Astrocyte (in vitro differentiated cells and primary cell): ENCODE data around the gene GTF2IRD1. TPM values are rescaled to one million over a fixed set of nuclear protein-coding genes. Genes with fewer than 3 reads are reported as not detected.
"Not testable (repeated sequence)": the region's sequence is repeated elsewhere in the genome, so short reads cannot be mapped to it uniquely, and the experiment has no call there.

ENCODE experiments used
- DNase-seq: peaks from one replicate; pipeline ENCODE4 v3.0.0-alpha.2; 2010; ENCODE audit warnings: low read depth
- FAIRE-seq: peaks from 2 replicates; lab custom pipeline; 2011; peaks lifted over from hg19 to GRCh38; lab: Jason Lieb, UNC
- H2AFZ ChIP-seq: 2 replicates; pipeline ENCODE4 v1.6.0; 2012; ENCODE audit warnings: low read depth, low read length, inconsistent platforms
- H3K27ac ChIP-seq: 2 replicates; pipeline ENCODE4 v1.5.1; 2011; ENCODE audit warnings: low read depth, low read length, inconsistent platforms
- H3K27me3 ChIP-seq: 2 replicates; pipeline ENCODE4 v1.6.0; 2011; ENCODE audit warnings: low read length, inconsistent platforms; ENCODE audit not compliant: insufficient read depth
- H3K36me3 ChIP-seq: 2 replicates; pipeline ENCODE4 v1.5.1; 2011; ENCODE audit warnings: low read length, inconsistent platforms; ENCODE audit not compliant: insufficient read depth
- H3K4me1 ChIP-seq: 2 replicates; pipeline ENCODE4 v1.5.1; 2011; ENCODE audit warnings: low read length, inconsistent platforms; ENCODE audit not compliant: insufficient read depth
- H3K4me2 ChIP-seq: 2 replicates; pipeline ENCODE4 v1.6.0; 2012; ENCODE audit warnings: low read length, inconsistent platforms
- H3K4me3 ChIP-seq: 2 replicates; pipeline ENCODE4 v1.5.1; 2011; ENCODE audit warnings: low read depth, mild to moderate bottlenecking, low read length, inconsistent platforms; ENCODE audit not compliant: insufficient read depth
- H3K79me2 ChIP-seq: 2 replicates; pipeline ENCODE4 v1.6.0; 2012; ENCODE audit warnings: mild to moderate bottlenecking, low read length, inconsistent platforms; ENCODE audit not compliant: insufficient read depth
- H3K9ac ChIP-seq: 2 replicates; pipeline ENCODE4 v1.6.0; 2012; ENCODE audit warnings: mild to moderate bottlenecking, low read length, inconsistent platforms
- H3K9me3 ChIP-seq: 2 replicates; pipeline ENCODE4 v1.5.1; 2012; ENCODE audit warnings: low read depth, mild to moderate bottlenecking, low read length, inconsistent platforms; ENCODE audit not compliant: insufficient read depth
- H4K20me1 ChIP-seq: 2 replicates; pipeline ENCODE4 v1.6.0; 2012; ENCODE audit warnings: low read length, inconsistent platforms; ENCODE audit not compliant: insufficient read depth
- H3K27ac Mint-ChIP-seq: one replicate; pipeline ENCODE4 v1.8.0; 2021; ENCODE audit warnings: mild to moderate bottlenecking, mixed read lengths; ENCODE audit not compliant: unreplicated experiment
- H3K27me3 Mint-ChIP-seq: one replicate; pipeline ENCODE4 v1.8.0; 2021; ENCODE audit warnings: low read depth, mixed read lengths; ENCODE audit not compliant: unreplicated experiment
- H3K36me3 Mint-ChIP-seq: one replicate; pipeline ENCODE4 v1.8.0; 2021; ENCODE audit warnings: low read depth, mixed read lengths; ENCODE audit not compliant: unreplicated experiment
- H3K4me1 Mint-ChIP-seq: one replicate; pipeline ENCODE4 v1.8.0; 2021; ENCODE audit warnings: low read depth, mixed read lengths; ENCODE audit not compliant: unreplicated experiment
- H3K4me3 Mint-ChIP-seq: one replicate; pipeline ENCODE4 v1.8.0; 2021; ENCODE audit warnings: mild to moderate bottlenecking, moderate library complexity, mixed read lengths; ENCODE audit not compliant: unreplicated experiment
- H3K9me3 Mint-ChIP-seq: one replicate; pipeline ENCODE4 v1.8.0; 2021; ENCODE audit warnings: mild to moderate bottlenecking, mixed read lengths; ENCODE audit not compliant: unreplicated experiment
- EZH2 ChIP-seq: IDR thresholded peaks from 2 replicates; pipeline ENCODE4 v1.6.1; 2012; ENCODE audit warnings: mild to moderate bottlenecking, low read length, inconsistent platforms; ENCODE audit not compliant: insufficient read depth
- total RNA-seq: library from RNA; stranded (reverse); gene quantifications from 2 replicates; pipeline ENCODE4 v1.2.1, GENCODE V29; 2021
- TF ChIP-seq, protein P1 (sequence below): IDR thresholded peaks from 2 replicates; pipeline ENCODE4 v1.5.1; 2011; ENCODE audit warnings: low read depth, mild to moderate bottlenecking, inconsistent platforms, low read length, moderate library complexity; ENCODE audit not compliant: insufficient read depth

GTF2IRD1 gene
- total RNA-seq, 1 donor from 2014 or later: 19.3 TPM

DNA sequence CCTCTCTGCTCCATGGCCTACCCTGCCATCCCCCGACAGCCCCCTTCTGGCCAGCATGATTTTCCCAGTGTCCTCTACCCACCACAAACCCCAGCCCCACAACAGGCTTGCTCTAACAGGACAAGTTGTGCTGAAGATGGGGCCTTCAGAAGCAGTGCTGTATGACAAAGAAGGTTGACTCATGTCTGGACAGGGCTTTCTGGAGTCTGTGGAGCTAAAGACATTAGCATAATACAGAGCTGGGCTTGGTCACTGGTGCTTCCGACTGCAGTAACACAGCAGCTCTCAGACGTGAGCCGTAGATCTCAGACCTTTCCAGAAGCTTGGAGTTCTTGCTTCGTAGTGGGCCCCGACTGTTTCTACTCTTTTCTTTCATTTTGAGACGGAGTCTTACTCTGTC is 100.5 kb downstream of the GTF2IRD1 start:
- Mint-ChIP-seq H3K27ac (peak overlapping the region; percentile 9), H3K4me3 (no peak overlapping the region), H3K9me3 (no peaks in the 10 kb centered on the region), H3K27me3 (no peaks in the 10 kb centered on the region), H3K36me3 (peaks cover 10% of the 10 kb centered on the region), H3K4me1 (peaks cover 4% of the 10 kb centered on the region)
- H4K20me1 ChIP-seq: no peaks in the 10 kb centered on the region
- H2AFZ ChIP-seq: no peak overlapping the region
- H3K9ac ChIP-seq: no peak overlapping the region
- no peaks in the 10 kb centered on the region for H3K9me3 ChIP-seq
- DNase-seq (no peak), FAIRE-seq (no peak)
- no peak overlapping the region for H3K4me3 ChIP-seq
- no peaks in the 10 kb centered on the region for H3K79me2 ChIP-seq
- TF ChIP-seq, protein P1, sequence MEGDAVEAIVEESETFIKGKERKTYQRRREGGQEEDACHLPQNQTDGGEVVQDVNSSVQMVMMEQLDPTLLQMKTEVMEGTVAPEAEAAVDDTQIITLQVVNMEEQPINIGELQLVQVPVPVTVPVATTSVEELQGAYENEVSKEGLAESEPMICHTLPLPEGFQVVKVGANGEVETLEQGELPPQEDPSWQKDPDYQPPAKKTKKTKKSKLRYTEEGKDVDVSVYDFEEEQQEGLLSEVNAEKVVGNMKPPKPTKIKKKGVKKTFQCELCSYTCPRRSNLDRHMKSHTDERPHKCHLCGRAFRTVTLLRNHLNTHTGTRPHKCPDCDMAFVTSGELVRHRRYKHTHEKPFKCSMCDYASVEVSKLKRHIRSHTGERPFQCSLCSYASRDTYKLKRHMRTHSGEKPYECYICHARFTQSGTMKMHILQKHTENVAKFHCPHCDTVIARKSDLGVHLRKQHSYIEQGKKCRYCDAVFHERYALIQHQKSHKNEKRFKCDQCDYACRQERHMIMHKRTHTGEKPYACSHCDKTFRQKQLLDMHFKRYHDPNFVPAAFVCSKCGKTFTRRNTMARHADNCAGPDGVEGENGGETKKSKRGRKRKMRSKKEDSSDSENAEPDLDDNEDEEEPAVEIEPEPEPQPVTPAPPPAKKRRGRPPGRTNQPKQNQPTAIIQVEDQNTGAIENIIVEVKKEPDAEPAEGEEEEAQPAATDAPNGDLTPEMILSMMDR: no peak
- TF ChIP-seq EZH2: no peak
- peaks cover 11% of the 10 kb centered on the region for H3K36me3 ChIP-seq
- no peaks in the 10 kb centered on the region for H3K27me3 ChIP-seq
- no peak overlapping the region for H3K27ac ChIP-seq
- no peaks in the 10 kb centered on the region for H3K4me1 ChIP-seq
- no peak overlapping the region for H3K4me2 ChIP-seq

GRCh38 chr7:74560086-74560719 is 106.5 kb downstream of the GTF2IRD1 start:
- H3K36me3 Mint-ChIP-seq: peaks cover 11% of the 10 kb centered on the region
- H3K9me3 ChIP-seq: no peaks in the 10 kb centered on the region
- H2AFZ ChIP-seq: no peak overlapping the region
- H3K4me1 Mint-ChIP-seq: no peaks in the 10 kb centered on the region
- H3K4me1 ChIP-seq: no peaks in the 10 kb centered on the region
- peaks cover 9% of the 10 kb centered on the region for H3K36me3 ChIP-seq
- H3K4me3 ChIP-seq: no peak overlapping the region
- no peak overlapping the region for H3K27ac Mint-ChIP-seq
- no peaks in the 10 kb centered on the region for H4K20me1 ChIP-seq
- H3K27me3 ChIP-seq: no peaks in the 10 kb centered on the region
- no peak for FAIRE-seq
- no peaks in the 10 kb centered on the region for H3K9me3 Mint-ChIP-seq
- no peak overlapping the region for H3K9ac ChIP-seq
- H3K4me3 Mint-ChIP-seq: no peak overlapping the region
- H3K79me2 ChIP-seq: no peaks in the 10 kb centered on the region
- H3K27ac ChIP-seq: no peak overlapping the region
- no peak overlapping the region for H3K4me2 ChIP-seq
- TF ChIP-seq, protein P1: no peak
- TF ChIP-seq EZH2: no peak
- no peaks in the 10 kb centered on the region for H3K27me3 Mint-ChIP-seq
- DNase-seq: no peak

GRCh38 chr7:74561898-74562613 is 108.3 kb downstream of the GTF2IRD1 start:
- Histone ChIP-seq H3K27me3 (no peaks in the 10 kb centered on the region), H3K36me3 (peaks cover 8% of the 10 kb centered on the region), H4K20me1 (no peaks in the 10 kb centered on the region), H3K79me2 (no peaks in the 10 kb centered on the region), H3K27ac (no peak overlapping the region), H3K4me2 (no peak overlapping the region), H3K9ac (no peak overlapping the region), H2AFZ (no peak overlapping the region), H3K9me3 (no peaks in the 10 kb centered on the region), H3K4me3 (no peak overlapping the region), H3K4me1 (no peaks in the 10 kb centered on the region)
- Mint-ChIP-seq H3K4me3 (no peak overlapping the region), H3K27me3 (no peaks in the 10 kb centered on the region), H3K36me3 (peaks cover 13% of the 10 kb centered on the region), H3K9me3 (no peaks in the 10 kb centered on the region), H3K4me1 (no peaks in the 10 kb centered on the region), H3K27ac (no peak overlapping the region)
- DNase-seq: no peak
- FAIRE-seq: no peak
- TF ChIP-seq, protein P1: no peak
- TF ChIP-seq EZH2: no peak

DNA sequence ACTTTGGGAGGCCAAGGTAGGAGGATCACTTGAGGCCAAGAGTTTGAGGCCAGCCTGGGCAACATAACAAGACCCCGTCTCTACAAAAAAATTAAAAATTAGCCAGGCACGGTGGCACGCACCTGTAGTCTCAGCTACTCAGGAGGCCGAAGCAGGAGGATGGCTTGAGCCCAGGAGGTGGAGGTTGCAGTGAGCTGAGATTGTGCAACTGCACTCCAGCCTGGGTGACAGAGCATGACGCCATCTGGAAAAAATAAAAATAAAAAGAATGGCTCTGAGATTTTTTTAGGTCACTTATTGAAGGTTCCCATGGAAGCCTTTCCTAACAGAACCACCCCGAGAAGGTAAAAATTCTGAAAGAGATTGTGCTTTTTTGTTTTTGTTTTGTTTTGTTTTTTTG is 109.9 kb downstream of the GTF2IRD1 start:
- H4K20me1 ChIP-seq, DNase-seq, H3K4me2 ChIP-seq, H3K79me2 ChIP-seq, H3K4me3 ChIP-seq, H3K27ac ChIP-seq, H3K4me3 Mint-ChIP-seq, H2AFZ ChIP-seq, H3K27ac Mint-ChIP-seq, H3K9ac ChIP-seq, H3K27me3 ChIP-seq, H3K4me1 Mint-ChIP-seq, H3K9me3 Mint-ChIP-seq, FAIRE-seq, H3K4me1 ChIP-seq, H3K27me3 Mint-ChIP-seq, H3K9me3 ChIP-seq, H3K36me3 ChIP-seq, H3K36me3 Mint-ChIP-seq: not testable (repeated sequence)
